Measurements from ENCODE around the gene CBLL1. TPM values are rescaled to one million over a fixed set of nuclear protein-coding genes. Genes with fewer than 3 reads are reported as not detected.
A peak's percentile ranks its signal among the peaks of the same experiment; 100 is the strongest.

The CBLL1 gene
- total and polyA plus RNA-seq, 3 donors from 2014 or later = 29.2 to 58.1 (median 42.6) TPM

DNA sequence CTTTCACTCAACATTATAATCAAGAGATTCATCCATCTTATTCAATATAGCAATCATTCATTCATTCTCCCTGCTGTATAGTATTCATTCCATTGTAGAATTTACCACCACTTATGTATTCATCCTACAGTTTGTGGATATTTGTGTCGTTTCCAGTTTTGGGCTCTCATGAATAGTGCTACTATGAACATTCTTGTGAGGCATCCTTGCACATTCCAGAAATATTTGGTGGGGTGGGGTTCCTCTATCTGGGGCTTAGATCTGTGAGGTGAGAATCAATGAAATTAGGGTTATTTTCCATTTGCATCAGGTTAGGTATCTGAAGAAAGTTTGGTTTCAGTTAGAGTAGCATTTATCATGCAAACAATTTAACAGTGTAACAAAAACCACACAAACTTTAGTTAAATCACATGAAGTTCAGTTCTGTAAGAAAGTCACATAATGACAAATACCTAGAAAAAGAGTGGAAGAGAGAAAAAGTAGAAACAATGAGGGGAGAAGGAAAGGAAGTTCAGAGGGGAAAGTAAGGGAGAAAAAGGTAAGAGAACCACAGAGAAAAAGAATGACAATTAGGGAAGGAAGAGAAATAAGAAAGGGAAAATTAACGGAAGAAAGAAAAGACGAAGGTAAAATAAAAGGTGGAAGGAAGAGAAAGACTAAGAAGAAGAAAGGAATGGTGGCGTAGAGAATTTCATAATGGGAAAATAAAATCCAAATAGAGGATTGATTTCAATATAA, 25.3 kb upstream of the CBLL1 start:
- intact Hi-C loops (cut with DNase I; ENCODE audit: low total_unique reads) = no loop called here
- Histone ChIP-seq H3K27ac (no peak overlapping the region), H3K9me3 (no peaks in the 10 kb centered on the region), H3K27me3 (no peaks in the 10 kb centered on the region), H3K4me1 (no peaks in the 10 kb centered on the region), H3K36me3 (ENCODE audit: low read depth, missing control alignments) (no peaks in the 10 kb centered on the region), H3K4me3 (no peak overlapping the region)
- TF ChIP-seq, protein P1, sequence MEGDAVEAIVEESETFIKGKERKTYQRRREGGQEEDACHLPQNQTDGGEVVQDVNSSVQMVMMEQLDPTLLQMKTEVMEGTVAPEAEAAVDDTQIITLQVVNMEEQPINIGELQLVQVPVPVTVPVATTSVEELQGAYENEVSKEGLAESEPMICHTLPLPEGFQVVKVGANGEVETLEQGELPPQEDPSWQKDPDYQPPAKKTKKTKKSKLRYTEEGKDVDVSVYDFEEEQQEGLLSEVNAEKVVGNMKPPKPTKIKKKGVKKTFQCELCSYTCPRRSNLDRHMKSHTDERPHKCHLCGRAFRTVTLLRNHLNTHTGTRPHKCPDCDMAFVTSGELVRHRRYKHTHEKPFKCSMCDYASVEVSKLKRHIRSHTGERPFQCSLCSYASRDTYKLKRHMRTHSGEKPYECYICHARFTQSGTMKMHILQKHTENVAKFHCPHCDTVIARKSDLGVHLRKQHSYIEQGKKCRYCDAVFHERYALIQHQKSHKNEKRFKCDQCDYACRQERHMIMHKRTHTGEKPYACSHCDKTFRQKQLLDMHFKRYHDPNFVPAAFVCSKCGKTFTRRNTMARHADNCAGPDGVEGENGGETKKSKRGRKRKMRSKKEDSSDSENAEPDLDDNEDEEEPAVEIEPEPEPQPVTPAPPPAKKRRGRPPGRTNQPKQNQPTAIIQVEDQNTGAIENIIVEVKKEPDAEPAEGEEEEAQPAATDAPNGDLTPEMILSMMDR (IDR thresholded peaks at IDR 0.05) = no peak
- WGBS, 2 donors = 84 to 90% methylated on average over 4 of the region's 4 CpGs
- DNase-seq = no peak

DNA sequence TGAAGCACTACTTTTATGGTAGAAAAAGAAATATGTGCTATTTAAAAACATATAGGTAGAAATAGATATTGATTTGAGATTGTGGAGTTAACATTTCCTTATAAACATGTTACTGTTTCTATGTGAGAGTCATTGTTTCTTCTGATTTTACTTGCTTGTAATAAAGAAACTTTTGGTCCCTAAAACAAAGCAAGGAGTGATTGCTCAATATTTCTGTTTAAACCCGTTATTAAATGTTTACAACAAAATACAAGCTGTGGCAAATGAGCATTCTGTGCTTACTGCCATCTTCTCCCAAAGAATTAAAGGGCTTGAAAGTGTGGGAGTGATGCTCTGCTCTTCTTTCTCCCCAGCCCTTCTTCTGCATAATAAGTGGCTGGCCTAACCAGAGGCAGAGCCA, 22.7 kb upstream of the CBLL1 start:
- H3K27ac ChIP-seq = no peak overlapping the region
- no peak for DNase-seq
- H3K36me3 ChIP-seq (ENCODE audit: low read depth, missing control alignments) = no peaks in the 10 kb centered on the region
- no peaks in the 10 kb centered on the region for H3K9me3 ChIP-seq
- TF ChIP-seq, protein P1 (IDR thresholded peaks at IDR 0.05) = no peak
- no peak for TF ChIP-seq POLR2A (IDR thresholded peaks at IDR 0.05)
- no peak overlapping the region for H3K4me3 ChIP-seq
- no peaks in the 10 kb centered on the region for H3K4me1 ChIP-seq
- H3K27me3 ChIP-seq = no peaks in the 10 kb centered on the region
- WGBS, 2 donors = 56 to 57% methylated on average over 1 of the region's 1 CpG
- intact Hi-C loops (cut with DNase I; ENCODE audit: low total_unique reads) = loop anchor here (10.0 kb wide), 1 partner anchor 256 kb away; no protein-coding TSS in a partner anchor

DNA sequence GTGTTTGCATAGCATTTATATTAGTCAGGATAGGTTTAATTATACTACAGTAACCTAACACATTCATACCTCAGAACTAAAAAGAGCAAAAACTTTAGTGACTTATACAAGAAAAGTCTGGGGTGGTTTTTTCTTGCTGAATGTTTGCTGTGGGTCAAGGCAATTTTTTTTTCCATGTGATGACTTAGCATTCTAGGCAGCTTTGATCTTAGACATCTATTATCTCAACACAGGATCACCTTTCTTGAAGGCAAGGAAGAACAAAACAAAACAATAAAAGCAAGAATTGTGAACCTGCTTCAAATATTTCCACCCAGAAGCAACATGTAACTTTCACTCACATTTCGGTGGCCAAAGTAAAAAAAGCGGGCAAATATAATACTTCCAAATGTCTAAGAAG, 20.7 kb upstream of the CBLL1 start:
- 96 to 100% methylated on average over 2 of the region's 2 CpGs for WGBS, 2 donors
- no peak overlapping the region for H3K4me3 ChIP-seq
- no peaks in the 10 kb centered on the region for H3K27me3 ChIP-seq
- no peaks in the 10 kb centered on the region for H3K36me3 ChIP-seq (ENCODE audit: low read depth, missing control alignments)
- no peaks in the 10 kb centered on the region for H3K9me3 ChIP-seq
- intact Hi-C loops (cut with DNase I; ENCODE audit: low total_unique reads) = loop anchor here (10.0 kb wide), 1 partner anchor 258 kb away; no protein-coding TSS in a partner anchor
- H3K27ac ChIP-seq = no peak overlapping the region
- DNase-seq = no peak
- no peaks in the 10 kb centered on the region for H3K4me1 ChIP-seq
- TF ChIP-seq, protein P1 (IDR thresholded peaks at IDR 0.05) = no peak
- no peak for TF ChIP-seq POLR2A (IDR thresholded peaks at IDR 0.05)

DNA sequence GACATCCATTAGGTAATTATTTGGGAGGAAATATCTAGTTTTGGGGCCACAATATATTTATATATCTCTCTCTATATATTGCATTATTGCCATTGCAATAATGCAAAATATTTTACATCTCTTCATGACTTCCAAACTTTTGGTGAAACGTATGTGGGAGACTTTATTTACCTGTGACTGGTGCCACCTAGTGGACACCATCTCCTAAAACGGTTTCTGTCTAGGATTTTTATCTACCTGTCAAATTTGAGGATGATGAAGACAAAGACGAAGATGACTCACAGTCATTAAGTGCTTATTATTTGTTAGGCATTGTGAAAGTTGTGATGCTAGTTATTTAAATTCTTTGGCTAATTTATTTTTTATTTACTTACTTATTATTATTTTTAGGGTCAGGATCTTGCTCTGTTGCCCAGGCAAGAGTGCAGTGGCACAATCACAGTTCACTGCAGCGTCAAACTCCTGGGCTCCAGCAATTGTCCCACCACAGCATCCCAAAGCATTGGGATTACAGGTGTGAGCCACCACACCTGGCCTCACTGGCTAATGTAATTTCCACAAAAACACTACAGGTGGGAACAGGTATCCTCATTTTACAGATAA, 18.7 kb upstream of the CBLL1 start:
- intact Hi-C loops (cut with DNase I; ENCODE audit: low total_unique reads) = loop anchor here (10.0 kb wide), 1 partner anchor 260 kb away; no protein-coding TSS in a partner anchor

More for the DNA sequence above, 18.7 kb upstream of the CBLL1 start:
- H3K4me3 ChIP-seq = no peak overlapping the region
- H3K9me3 ChIP-seq = no peaks in the 10 kb centered on the region
- 22 to 26% methylated on average over 4 of the region's 4 CpGs for WGBS, 2 donors
- H3K27me3 ChIP-seq = no peaks in the 10 kb centered on the region
- no peaks in the 10 kb centered on the region for H3K36me3 ChIP-seq (ENCODE audit: low read depth, missing control alignments)
- no peak for TF ChIP-seq POLR2A (IDR thresholded peaks at IDR 0.05)
- TF ChIP-seq, protein P1 (IDR thresholded peaks at IDR 0.05) = peak; percentile 79 to 82 (median 80)
- DNase-seq = peak; percentile 78
- no peak overlapping the region for H3K27ac ChIP-seq
- H3K4me1 ChIP-seq = no peaks in the 10 kb centered on the region

Measured in testis (tissue), 3 donors.